Mucosa of rectum (tissue), 2 donors: ENCODE data around the gene OTOGL.
"Not testable (repeated sequence)": the region's sequence is repeated elsewhere in the genome, so short reads cannot be mapped to it uniquely, and the experiment has no call there.

Experiments
- H3K27ac ChIP-seq, 2 donors: one replicate each; pipeline ENCODE4 v1.7.0; 2013; ENCODE audit warnings: inconsistent platforms in 2 of 2, low read depth in 2 of 2, low read length in 2 of 2
- H3K27me3 ChIP-seq, 2 donors: one replicate each; pipeline ENCODE4 v1.7.0; 2013; ENCODE audit warnings: low read length in 2 of 2; ENCODE audit not compliant: control insufficient read depth in 2 of 2, insufficient read depth in 2 of 2
- H3K36me3 ChIP-seq, 2 donors: one replicate each; pipeline ENCODE4 v1.7.0; 2013; ENCODE audit warnings: low read length in 2 of 2; ENCODE audit not compliant: control insufficient read depth in 2 of 2, insufficient read depth in 2 of 2
- H3K4me1 ChIP-seq, 2 donors: one replicate each; pipeline ENCODE4 v1.7.0; 2013; ENCODE audit warnings: low read length in 2 of 2, mild to moderate bottlenecking in 1 of 2; ENCODE audit not compliant: control insufficient read depth in 2 of 2, insufficient read depth in 2 of 2
- H3K4me3 ChIP-seq, 2 donors: one replicate each; pipeline ENCODE4 v1.7.0; 2013; ENCODE audit warnings: low read length in 2 of 2
- H3K9ac ChIP-seq, 2 donors: one replicate each; pipeline ENCODE4 v1.7.0; 2013; ENCODE audit warnings: low read length in 2 of 2, low read depth in 1 of 2, mild to moderate bottlenecking in 1 of 2
- H3K9me3 ChIP-seq, 2 donors: one replicate each; pipeline ENCODE4 v1.7.0; 2013; ENCODE audit warnings: low read length in 2 of 2; ENCODE audit not compliant: control insufficient read depth in 2 of 2
- donor health status: healthy.
- donor health status: Normal muscosa, but diverticular disease.

Gene OTOGL

DNA sequence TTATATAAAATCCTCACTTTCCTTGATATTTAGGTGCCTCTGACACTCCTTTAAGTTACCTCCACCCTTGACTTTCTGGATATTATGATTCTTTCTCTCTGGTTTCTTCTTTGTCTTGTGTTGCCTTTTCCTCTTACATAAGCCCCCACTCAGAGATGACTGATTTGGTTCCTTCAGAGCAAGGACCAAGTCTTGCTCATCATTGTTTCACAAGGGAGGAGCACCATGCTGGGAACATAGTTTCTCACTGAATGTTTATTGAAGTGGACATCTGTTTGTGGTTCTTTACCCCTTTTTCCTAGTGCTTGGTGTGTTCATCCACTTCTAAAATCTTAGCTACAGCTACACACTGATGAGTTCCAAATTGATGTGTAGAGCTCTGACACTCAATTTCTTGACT is 183.4 kb downstream of the OTOGL start:
- H3K27ac ChIP-seq: no peak overlapping the region

GRCh38 chr12:80291108-80291754 is 191.9 kb downstream of the OTOGL start:
- H3K27ac ChIP-seq: no peak overlapping the region
- no peaks in the 10 kb centered on the region for H3K27me3 ChIP-seq
- no peaks in the 10 kb centered on the region for H3K4me1 ChIP-seq
- H3K9me3 ChIP-seq: no peaks in the 10 kb centered on the region
- no peaks in the 10 kb centered on the region for H3K36me3 ChIP-seq
- H3K4me3 ChIP-seq: no peak overlapping the region
- no peak overlapping the region for H3K9ac ChIP-seq

More for the DNA sequence above, 183.4 kb downstream of the OTOGL start:
- Histone ChIP-seq H3K9me3 (no peaks in the 10 kb centered on the region), H3K9ac (no peak overlapping the region), H3K36me3 (no peaks in the 10 kb centered on the region), H3K27me3 (no peaks in the 10 kb centered on the region), H3K4me3 (no peak overlapping the region), H3K4me1 (no peaks in the 10 kb centered on the region)

DNA sequence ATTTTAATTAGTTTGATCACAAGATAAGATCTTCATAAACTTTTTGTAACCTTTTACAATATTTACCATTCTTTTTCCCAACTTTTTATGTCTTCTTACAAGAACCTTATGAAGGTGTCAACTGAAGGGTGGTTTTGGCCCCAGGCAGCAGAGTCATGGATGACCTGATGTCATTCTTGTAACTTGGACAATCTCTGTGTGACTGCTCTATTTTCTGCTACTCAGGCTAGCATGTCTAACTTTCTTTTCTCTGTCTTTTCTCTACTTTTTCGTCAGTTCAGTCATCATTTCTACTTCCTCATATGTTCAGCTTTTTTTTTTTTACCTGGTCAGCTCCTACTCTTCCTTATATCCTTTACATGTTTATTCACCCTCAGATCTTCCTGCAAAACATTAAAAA is 194.0 kb downstream of the OTOGL start:
- Histone ChIP-seq H3K9ac (no peak overlapping the region), H3K9me3 (no peaks in the 10 kb centered on the region), H3K4me1 (no peaks in the 10 kb centered on the region), H3K36me3 (no peaks in the 10 kb centered on the region), H3K4me3 (no peak overlapping the region), H3K27ac (no peak overlapping the region), H3K27me3 (no peaks in the 10 kb centered on the region)

DNA sequence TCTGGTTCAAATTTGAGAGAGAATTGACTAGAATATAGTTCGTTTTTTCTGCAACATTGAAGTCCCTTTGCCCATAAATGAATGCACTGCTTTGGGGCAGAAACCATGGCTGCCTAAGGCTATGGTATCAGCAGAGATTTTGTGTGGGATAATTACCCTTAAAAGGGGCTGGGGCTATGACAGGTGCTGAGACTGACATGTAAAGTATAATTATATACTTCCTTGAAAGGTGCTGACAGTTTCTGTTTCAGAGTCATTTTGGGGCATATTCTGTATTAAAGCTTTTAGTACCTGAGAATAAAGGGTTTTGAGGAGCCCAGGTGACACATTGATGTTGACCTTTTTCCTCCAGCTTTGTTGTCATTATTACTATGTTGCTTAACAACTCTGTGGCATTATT is 194.4 kb downstream of the OTOGL start:
- Histone ChIP-seq H3K27me3 (no peaks in the 10 kb centered on the region), H3K36me3 (no peaks in the 10 kb centered on the region), H3K9ac (no peak overlapping the region), H3K4me3 (no peak overlapping the region), H3K9me3 (no peaks in the 10 kb centered on the region), H3K4me1 (no peaks in the 10 kb centered on the region), H3K27ac (no peak overlapping the region)

- Histone ChIP-seq H3K9ac (no peak overlapping the region), H3K4me3 (no peak overlapping the region), H3K27ac (no peak overlapping the region), H3K4me1 (no peaks in the 10 kb centered on the region), H3K27me3 (no peaks in the 10 kb centered on the region), H3K36me3 (no peaks in the 10 kb centered on the region), H3K9me3 (no peaks in the 10 kb centered on the region)
These were observed 199.9 kb downstream of the OTOGL start for GRCh38 chr12:80299219-80299618.

- H3K36me3 ChIP-seq: no peaks in the 10 kb centered on the region
- H3K27me3 ChIP-seq: no peaks in the 10 kb centered on the region
- H3K4me3 ChIP-seq: no peak overlapping the region
- no peak overlapping the region for H3K9ac ChIP-seq
- no peaks in the 10 kb centered on the region for H3K4me1 ChIP-seq
- H3K9me3 ChIP-seq: no peaks in the 10 kb centered on the region
- no peak overlapping the region for H3K27ac ChIP-seq
These were observed 200.6 kb downstream of the OTOGL start for GRCh38 chr12:80299976-80300375.

DNA sequence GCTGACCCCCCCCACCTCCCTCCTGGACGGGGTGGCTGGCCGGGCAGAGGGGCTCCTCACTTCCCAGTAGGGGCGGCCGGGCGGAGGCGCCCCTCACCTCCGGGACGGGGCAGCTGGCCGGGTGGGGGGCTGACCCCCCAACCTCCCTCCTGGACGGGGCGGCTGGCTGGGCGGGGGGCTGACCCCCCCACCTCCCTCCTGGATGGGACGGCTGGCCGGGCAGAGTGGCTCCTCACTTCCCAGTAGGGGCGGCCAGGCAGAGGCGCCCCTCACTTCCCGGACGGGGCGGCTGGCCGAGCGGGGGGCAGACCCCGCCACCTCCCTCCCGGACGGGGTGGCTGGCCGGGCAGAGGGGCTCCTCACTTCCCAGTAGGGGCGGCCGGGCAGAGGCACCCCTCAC is 208.1 kb downstream of the OTOGL start:
- H3K4me3 ChIP-seq, H3K36me3 ChIP-seq, H3K27ac ChIP-seq, H3K9me3 ChIP-seq, H3K9ac ChIP-seq, H3K4me1 ChIP-seq, H3K27me3 ChIP-seq: not testable (repeated sequence)

DNA sequence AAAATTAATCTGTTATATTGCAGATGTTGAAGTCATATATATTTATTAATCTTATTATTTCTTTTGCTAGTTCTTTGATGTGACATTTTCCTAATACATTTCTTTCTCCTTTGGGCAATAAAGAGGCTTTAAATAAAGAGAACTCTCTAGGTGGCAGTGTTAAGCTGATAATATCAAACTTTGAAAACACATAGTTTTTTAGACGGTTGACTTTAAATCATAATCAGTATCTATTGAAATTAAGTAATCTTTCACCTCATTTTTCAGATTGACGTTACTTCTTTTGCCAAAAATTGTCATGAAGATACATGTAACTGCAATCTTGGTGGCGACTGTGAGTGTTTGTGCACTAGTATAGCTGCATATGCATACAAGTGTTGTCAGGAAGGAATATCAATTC is 213.9 kb downstream of the OTOGL start:
- H3K27ac ChIP-seq: no peak overlapping the region
- H3K27me3 ChIP-seq: no peaks in the 10 kb centered on the region
- H3K4me1 ChIP-seq: no peaks in the 10 kb centered on the region
- H3K9me3 ChIP-seq: no peaks in the 10 kb centered on the region
- H3K9ac ChIP-seq: no peak overlapping the region
- H3K4me3 ChIP-seq: no peak overlapping the region
- H3K36me3 ChIP-seq: no peaks in the 10 kb centered on the region

DNA sequence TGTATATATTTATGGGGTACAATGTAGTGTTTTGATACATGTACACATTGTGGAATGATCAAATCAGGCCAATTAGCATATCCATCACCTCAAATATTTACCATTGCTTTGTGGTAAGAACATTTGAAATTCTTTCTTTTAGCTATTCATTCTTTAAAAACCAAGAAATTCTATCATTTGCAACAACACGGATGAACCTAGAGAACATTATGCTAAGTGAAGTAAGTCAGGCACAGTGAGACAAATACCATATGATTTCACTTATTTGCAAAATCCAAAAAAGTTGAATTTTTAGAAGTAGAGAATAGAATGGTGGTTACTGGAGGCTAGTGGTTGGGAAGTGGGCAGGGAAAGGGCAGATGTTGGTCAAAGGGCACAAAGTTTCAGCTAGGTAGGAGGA is 215.4 kb downstream of the OTOGL start:
- Histone ChIP-seq H3K9ac (no peak overlapping the region), H3K4me3 (no peak overlapping the region), H3K4me1 (no peaks in the 10 kb centered on the region), H3K27ac (no peak overlapping the region), H3K36me3 (no peaks in the 10 kb centered on the region), H3K27me3 (no peaks in the 10 kb centered on the region), H3K9me3 (no peaks in the 10 kb centered on the region)

DNA sequence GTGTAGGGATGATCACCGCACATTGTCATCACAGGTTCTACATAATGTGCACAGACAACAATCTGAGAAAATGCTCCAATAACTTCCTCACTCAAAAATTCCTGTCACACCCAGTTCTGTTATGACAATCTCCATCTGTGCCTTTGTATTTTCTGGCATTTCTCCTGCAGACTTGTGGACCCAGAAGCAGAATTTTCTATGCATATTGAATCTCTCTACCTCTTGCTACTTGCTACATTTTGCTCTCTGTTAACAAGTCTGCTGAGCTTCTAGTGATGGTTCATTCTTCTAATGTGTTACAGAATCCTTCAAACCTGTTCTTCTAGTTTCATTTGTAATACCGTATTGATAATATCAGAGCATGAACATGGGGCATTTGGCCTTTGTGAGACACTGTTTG is 216.9 kb downstream of the OTOGL start:
- Histone ChIP-seq H3K36me3 (no peaks in the 10 kb centered on the region), H3K27ac (no peak overlapping the region)

DNA sequence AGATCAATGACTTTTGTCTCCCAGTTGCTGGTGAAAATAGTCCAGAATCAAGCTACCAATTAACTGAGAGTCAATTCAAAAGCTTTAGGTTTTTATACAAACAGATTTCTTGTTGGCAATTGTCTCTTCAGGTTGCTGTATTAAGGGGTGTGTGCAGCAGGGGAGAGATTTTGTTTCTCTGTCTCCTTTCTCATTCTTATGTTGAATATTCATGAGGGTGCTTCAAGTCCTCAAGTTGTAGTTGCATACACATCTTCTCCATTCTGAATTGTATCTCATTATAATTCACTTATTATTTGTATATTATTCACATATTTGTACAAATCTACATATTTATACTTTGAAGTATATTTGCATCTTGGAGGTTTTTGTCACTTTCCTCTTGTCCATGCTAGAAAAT is 218.0 kb downstream of the OTOGL start:
- H3K36me3 ChIP-seq: no peaks in the 10 kb centered on the region
- H3K4me1 ChIP-seq: no peaks in the 10 kb centered on the region
- no peak overlapping the region for H3K4me3 ChIP-seq
- H3K27ac ChIP-seq: no peak overlapping the region
- H3K9me3 ChIP-seq: no peaks in the 10 kb centered on the region
- H3K9ac ChIP-seq: no peak overlapping the region
- no peaks in the 10 kb centered on the region for H3K27me3 ChIP-seq

More for the DNA sequence above, 216.9 kb downstream of the OTOGL start:
- H3K27me3 ChIP-seq: no peaks in the 10 kb centered on the region
- H3K4me3 ChIP-seq: no peak overlapping the region
- H3K9ac ChIP-seq: no peak overlapping the region
- H3K9me3 ChIP-seq: no peaks in the 10 kb centered on the region
- no peaks in the 10 kb centered on the region for H3K4me1 ChIP-seq
